A549 (cell line): ENCODE data around the gene PLLP. TPM values are rescaled to one million over a fixed set of nuclear protein-coding genes. Genes with fewer than 3 reads are reported as not detected.
A peak's percentile ranks its signal among the peaks of the same experiment; 100 is the strongest.
"Not testable (repeated sequence)": the region's sequence is repeated elsewhere in the genome, so short reads cannot be mapped to it uniquely, and the experiment has no call there.

ENCODE experiments used
- ATAC-seq, 2 experiments: fragments of 200-7000 bp in 1 of 2; fragments of >200 bp in 1 of 2; cut with Nextera tagmentation in 1 of 2; cut with Tn5 transposase in 1 of 2; 3 replicates each; pipeline versions ENCODE4 v1.8.0 to v1.9.1; 2018 to 2020; ENCODE audit warnings: mild to moderate bottlenecking in 1 of 2, moderate library complexity in 1 of 2
- CTCF ChIA-PET: fragments of 300-600 bp; sonication (Branson Sonifier 250); formaldehyde crosslinking; extraction: SDS; loops from one replicate; lab custom pipeline; 2021; ENCODE audit warnings: antibody characterized with exemption, inconsistent platforms; lab: Yijun Ruan, JAX
- POLR2A ChIA-PET: fragments of 350-600 bp; formaldehyde crosslinking; extraction: SDS; loops from one replicate; lab custom pipeline; 2021; ENCODE audit warnings: antibody characterized with exemption, inconsistent platforms; lab: Yijun Ruan, JAX
- DNase-seq, 2 experiments: peaks; one replicate each; pipeline versions ENCODE4 v3.0.0 to v3.0.0-alpha.2; 2011 to 2016; ENCODE audit warnings: low read depth in 1 of 2, low spot score in 1 of 2
- FAIRE-seq: peaks from 2 replicates; lab custom pipeline; 2011; peaks lifted over from hg19 to GRCh38; lab: Jason Lieb, UNC
- H3K27ac ChIP-seq, 2 experiments: fragments of >200 bp; sonication (Bioruptor Twin); formaldehyde crosslinking; 3 replicates each; pipeline ENCODE4 v1.5.1; 2016 to 2017
- H3K4me1 ChIP-seq: fragments of >200 bp; sonication (Bioruptor Twin); formaldehyde crosslinking; 3 replicates; pipeline ENCODE4 v1.6.1; 2016
- H3K4me2 ChIP-seq: fragments of >200 bp; sonication (Bioruptor Twin); formaldehyde crosslinking; 3 replicates; pipeline ENCODE4 v1.6.1; 2016
- H3K4me3 ChIP-seq: fragments of >200 bp; sonication (Bioruptor Twin); formaldehyde crosslinking; 3 replicates; pipeline ENCODE4 v1.5.1; 2016
- H3K9me3 ChIP-seq: fragments of >200 bp; sonication (Bioruptor Twin); formaldehyde crosslinking; 3 replicates; pipeline ENCODE4 v1.6.1; 2016
- BHLHE40 ChIP-seq: IDR thresholded peaks from 2 replicates; pipeline ENCODE4 v1.6.1; 2012; ENCODE audit warnings: low read depth, low read length, inconsistent platforms
- CBX8 ChIP-seq: fragments of 200-600 bp; sonication (generic); IDR thresholded peaks from 2 replicates; pipeline ENCODE4 v1.6.1; 2016
- CHD4 ChIP-seq: fragments of 200-600 bp; sonication (generic); IDR thresholded peaks from 2 replicates; pipeline ENCODE4 v1.6.1; 2016; ENCODE audit warnings: antibody characterized with exemption, mild to moderate bottlenecking, borderline replicate concordance
- EHMT2 ChIP-seq: fragments of 200-600 bp; sonication (generic); IDR thresholded peaks from 2 replicates; pipeline ENCODE4 v1.6.1; 2016; ENCODE audit warnings: antibody characterized with exemption, low read depth, mild to moderate bottlenecking, moderate library complexity
- GATA3 ChIP-seq: IDR thresholded peaks from 2 replicates; pipeline ENCODE4 v1.6.1; 2012; ENCODE audit warnings: borderline replicate concordance
- JUNB ChIP-seq: fragments of >200 bp; sonication (Bioruptor Twin); formaldehyde crosslinking; IDR thresholded peaks from 2 replicates; pipeline ENCODE4 v1.6.1; 2016
- KDM1A ChIP-seq: fragments of 200-600 bp; sonication (generic); IDR thresholded peaks from 2 replicates; pipeline ENCODE4 v1.6.1; 2016; ENCODE audit warnings: low read depth, mild to moderate bottlenecking
- KDM5A ChIP-seq: fragments of 200-600 bp; sonication (generic); IDR thresholded peaks from 2 replicates; pipeline ENCODE4 v1.6.1; 2016; ENCODE audit warnings: antibody characterized with exemption, mild to moderate bottlenecking
- NFE2L2 ChIP-seq: fragments of 150-350 bp; conservative IDR thresholded peaks from 2 replicates; pipeline ENCODE4 v1.6.1; 2014; ENCODE audit warnings: low read length
- PHF8 ChIP-seq: fragments of 200-600 bp; sonication (generic); IDR thresholded peaks from 2 replicates; pipeline ENCODE4 v1.6.1; 2016; ENCODE audit warnings: low read depth, mild to moderate bottlenecking, antibody characterized with exemption, moderate library complexity, borderline replicate concordance
- POLR2A ChIP-seq: IDR thresholded peaks from 2 replicates; pipeline ENCODE4 v1.6.1; 2012; ENCODE audit warnings: mild to moderate bottlenecking, low read length
- RAD21 ChIP-seq, 2 experiments: fragments of >200 bp in 1 of 2; sonication (Bioruptor Twin) in 1 of 2; formaldehyde crosslinking in 1 of 2; IDR thresholded peaks in 1 of 2; conservative IDR thresholded peaks in 1 of 2; 2 replicates in 1 of 2; 3 replicates in 1 of 2; pipeline ENCODE4 v1.6.1; 2012 to 2018; ENCODE audit warnings: inconsistent platforms in 1 of 2
- RCOR1 ChIP-seq: fragments of 150-350 bp; IDR thresholded peaks from 2 replicates; pipeline ENCODE4 v1.6.1; 2014; ENCODE audit warnings: antibody characterized with exemption, low read length, low read depth
- SMC3 ChIP-seq: fragments of >200 bp; sonication (Bioruptor Twin); formaldehyde crosslinking; IDR thresholded peaks from 3 replicates; pipeline ENCODE4 v1.6.1; 2018; ENCODE audit warnings: inconsistent platforms
- TP53 ChIP-seq: fragments of 250-450 bp; sonication (Bioruptor Pico); IDR thresholded peaks from 2 replicates; pipeline ENCODE4 v1.5.0; 2021; ENCODE audit warnings: mild to moderate bottlenecking, moderate library complexity
- WGBS: methylation state at CpG from one replicate; pipeline ENCODE4 v1.1.6; 2017; ENCODE audit errors: missing lambda C conversion rate; 5-methylcytosine and 5-hydroxymethylcytosine counted together
- polyA plus RNA-seq, 4 experiments: library from polyadenylated mRNA; depleted of rRNA in 3 of 4; stranded (reverse); fragments of >200 nt; fragmentation: RNase III in 1 of 4; extraction: RNeasy Plus Mini Kit Qiagen cat#74134 plus additional on column Dnase treatment in 1 of 4; gene quantifications; 2 replicates in 3 of 4; 3 replicates in 1 of 4; pipeline ENCODE4 v1.2.3, GENCODE V29; 2011 to 2017
- TF ChIP-seq, protein P1 (sequence below): fragments of 200-600 bp; sonication (generic); IDR thresholded peaks from 2 replicates; pipeline ENCODE4 v1.6.1; 2016; ENCODE audit warnings: antibody characterized with exemption, mild to moderate bottlenecking, moderate library complexity
- TF ChIP-seq, protein P2 (sequence below): IDR thresholded peaks from 2 replicates; pipeline ENCODE4 v1.6.1; 2012
- TF ChIP-seq, protein P3 (sequence below): IDR thresholded peaks from 2 replicates; pipeline ENCODE4 v1.6.1; 2012
- TF ChIP-seq, protein P4 (sequence below): fragments of >200 bp; sonication (Bioruptor Twin); formaldehyde crosslinking; IDR thresholded peaks from 3 replicates; pipeline ENCODE4 v1.6.1; 2016

PLLP gene
- polyA plus RNA-seq, 2 of the 4 experiments (the other 2 are of a cell fraction): 1.8 to 3.3 TPM

DNA sequence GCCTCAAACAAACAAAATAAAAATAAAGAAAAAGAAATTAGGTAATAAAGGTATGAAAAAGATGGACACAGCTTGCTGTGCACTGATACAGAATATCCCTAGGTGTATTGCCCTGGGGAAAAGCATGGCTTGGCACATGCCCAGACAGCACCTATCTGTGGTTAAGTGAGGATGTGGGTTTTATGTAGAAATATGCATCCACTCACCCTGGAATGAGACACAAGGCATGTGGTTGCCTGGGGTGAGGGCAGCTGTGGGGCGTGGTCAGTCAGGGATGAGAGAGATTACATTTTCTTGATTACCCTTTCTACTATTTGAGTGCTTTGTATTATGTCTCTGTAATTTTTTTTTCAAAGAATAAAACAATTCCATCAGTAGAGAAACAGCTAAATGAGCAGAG is 6.9 kb downstream of the PLLP start:
- ChIA-PET POLR2A (interaction anchor here (0.5 to 1.3 kb wide), 2 partner anchors 32 kb away, joined by 3 to 4 read pairs; partner anchors contain the start of gene ARL2BP), CTCF (interaction anchor here (1.2 to 2.5 kb wide), 4 partner anchors 15 to 145 kb away, joined by 3 to 13 read pairs (median 5); partner anchors contain the start of gene ARL2BP)
- DNase-seq (peak; percentile 36 to 58), FAIRE-seq (no peak), ATAC-seq (peak; percentile 55 to 58; a peak in 4 of 6 replicates)
- peak overlapping the region in 1 of 2 experiments; percentile 36; a peak in 2 of 6 replicates for H3K27ac ChIP-seq
- H3K4me3 ChIP-seq: no peak overlapping the region
- no peaks in the 10 kb centered on the region for H3K9me3 ChIP-seq
- H3K4me2 ChIP-seq: peak overlapping the region; percentile 41
- peaks cover 28% of the 10 kb centered on the region for H3K4me1 ChIP-seq
- 45% methylated on average over 1 of the region's 1 CpG for WGBS
- TF ChIP-seq TP53 (CRISPR knock-in tag) (no peak), KDM1A (no peak), CHD4 (no peak)

DNA sequence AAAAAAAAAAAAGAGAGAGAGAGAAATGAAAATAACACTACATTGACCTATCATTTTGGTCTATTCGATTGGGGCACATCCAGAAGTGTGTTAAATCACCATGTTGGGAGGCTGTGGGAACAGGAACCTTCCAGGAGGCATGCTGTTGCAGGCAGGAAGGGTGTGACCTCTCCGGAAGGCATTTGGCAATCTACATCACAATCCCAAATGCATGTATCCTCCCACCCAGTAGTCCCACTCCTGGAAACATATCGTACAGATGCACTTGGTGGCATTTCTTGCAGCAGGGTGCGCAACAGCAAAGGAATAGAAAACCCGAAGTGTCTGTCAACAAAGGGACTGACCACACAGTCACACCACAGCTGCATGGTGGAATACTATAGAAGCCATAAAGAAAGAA is 7.9 kb downstream of the PLLP start:
- no peak for ATAC-seq
- 69% methylated on average over 5 of the region's 5 CpGs for WGBS

DNA sequence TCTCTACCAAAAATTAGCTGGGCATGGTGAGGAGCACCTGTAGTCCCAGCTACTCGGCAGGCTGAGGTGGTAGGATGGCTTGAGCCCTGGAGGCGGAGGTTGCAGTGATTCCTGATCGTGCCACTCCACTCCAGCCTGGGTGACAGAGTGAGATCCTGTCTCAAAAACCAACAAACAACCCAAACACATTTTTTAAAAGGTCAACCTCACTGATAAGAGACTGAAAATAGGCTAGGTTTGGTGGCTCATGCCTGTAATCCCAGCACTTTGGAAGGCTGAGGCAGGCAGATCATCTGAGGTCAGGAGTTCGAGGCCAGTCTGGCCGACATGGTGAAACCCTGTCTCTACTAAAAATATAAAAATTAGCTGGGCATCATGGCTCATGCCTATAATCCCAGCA is 8.5 kb downstream of the PLLP start:
- ATAC-seq, H3K4me3 ChIP-seq, H3K4me2 ChIP-seq, H3K9me3 ChIP-seq, POLR2A ChIA-PET, H3K27ac ChIP-seq, DNase-seq, FAIRE-seq: not testable (repeated sequence)
- H3K4me1 ChIP-seq: peaks cover 28% of the 10 kb centered on the region
- CTCF ChIA-PET: interaction anchor here (1.6 kb wide), 1 partner anchor 146 kb away, joined by 3 read pairs; no protein-coding TSS in a partner anchor
- 83% methylated on average over 5 of the region's 5 CpGs for WGBS

More for the DNA sequence above, 7.9 kb downstream of the PLLP start:
- peak overlapping the region; percentile 41; the same call in 1 of the 3 replicates for H3K4me2 ChIP-seq
- H3K4me3 ChIP-seq: no peak overlapping the region
- no peak for FAIRE-seq
- peaks cover 28% of the 10 kb centered on the region for H3K4me1 ChIP-seq
- no peak for TF ChIP-seq RCOR1
- TF ChIP-seq JUNB: no peak
- TF ChIP-seq POLR2A: no peak
- TF ChIP-seq, protein P1, sequence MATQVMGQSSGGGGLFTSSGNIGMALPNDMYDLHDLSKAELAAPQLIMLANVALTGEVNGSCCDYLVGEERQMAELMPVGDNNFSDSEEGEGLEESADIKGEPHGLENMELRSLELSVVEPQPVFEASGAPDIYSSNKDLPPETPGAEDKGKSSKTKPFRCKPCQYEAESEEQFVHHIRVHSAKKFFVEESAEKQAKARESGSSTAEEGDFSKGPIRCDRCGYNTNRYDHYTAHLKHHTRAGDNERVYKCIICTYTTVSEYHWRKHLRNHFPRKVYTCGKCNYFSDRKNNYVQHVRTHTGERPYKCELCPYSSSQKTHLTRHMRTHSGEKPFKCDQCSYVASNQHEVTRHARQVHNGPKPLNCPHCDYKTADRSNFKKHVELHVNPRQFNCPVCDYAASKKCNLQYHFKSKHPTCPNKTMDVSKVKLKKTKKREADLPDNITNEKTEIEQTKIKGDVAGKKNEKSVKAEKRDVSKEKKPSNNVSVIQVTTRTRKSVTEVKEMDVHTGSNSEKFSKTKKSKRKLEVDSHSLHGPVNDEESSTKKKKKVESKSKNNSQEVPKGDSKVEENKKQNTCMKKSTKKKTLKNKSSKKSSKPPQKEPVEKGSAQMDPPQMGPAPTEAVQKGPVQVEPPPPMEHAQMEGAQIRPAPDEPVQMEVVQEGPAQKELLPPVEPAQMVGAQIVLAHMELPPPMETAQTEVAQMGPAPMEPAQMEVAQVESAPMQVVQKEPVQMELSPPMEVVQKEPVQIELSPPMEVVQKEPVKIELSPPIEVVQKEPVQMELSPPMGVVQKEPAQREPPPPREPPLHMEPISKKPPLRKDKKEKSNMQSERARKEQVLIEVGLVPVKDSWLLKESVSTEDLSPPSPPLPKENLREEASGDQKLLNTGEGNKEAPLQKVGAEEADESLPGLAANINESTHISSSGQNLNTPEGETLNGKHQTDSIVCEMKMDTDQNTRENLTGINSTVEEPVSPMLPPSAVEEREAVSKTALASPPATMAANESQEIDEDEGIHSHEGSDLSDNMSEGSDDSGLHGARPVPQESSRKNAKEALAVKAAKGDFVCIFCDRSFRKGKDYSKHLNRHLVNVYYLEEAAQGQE: no peak
- no peak for TF ChIP-seq SMC3
- TF ChIP-seq BHLHE40: no peak
- no peak for TF ChIP-seq TP53 (CRISPR knock-in tag)
- no peak for TF ChIP-seq NFE2L2
- TF ChIP-seq EHMT2: no peak
- TF ChIP-seq KDM5A: no peak
- no peak for TF ChIP-seq PHF8
- TF ChIP-seq CBX8: no peak
- no peak for TF ChIP-seq RAD21 (conservative IDR thresholded peaks at IDR 0.05 in 1 of 2, IDR thresholded peaks at IDR 0.05 in 1 of 2)
- TF ChIP-seq, protein P2, sequence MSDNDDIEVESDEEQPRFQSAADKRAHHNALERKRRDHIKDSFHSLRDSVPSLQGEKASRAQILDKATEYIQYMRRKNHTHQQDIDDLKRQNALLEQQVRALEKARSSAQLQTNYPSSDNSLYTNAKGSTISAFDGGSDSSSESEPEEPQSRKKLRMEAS: no peak
- TF ChIP-seq, protein P3, sequence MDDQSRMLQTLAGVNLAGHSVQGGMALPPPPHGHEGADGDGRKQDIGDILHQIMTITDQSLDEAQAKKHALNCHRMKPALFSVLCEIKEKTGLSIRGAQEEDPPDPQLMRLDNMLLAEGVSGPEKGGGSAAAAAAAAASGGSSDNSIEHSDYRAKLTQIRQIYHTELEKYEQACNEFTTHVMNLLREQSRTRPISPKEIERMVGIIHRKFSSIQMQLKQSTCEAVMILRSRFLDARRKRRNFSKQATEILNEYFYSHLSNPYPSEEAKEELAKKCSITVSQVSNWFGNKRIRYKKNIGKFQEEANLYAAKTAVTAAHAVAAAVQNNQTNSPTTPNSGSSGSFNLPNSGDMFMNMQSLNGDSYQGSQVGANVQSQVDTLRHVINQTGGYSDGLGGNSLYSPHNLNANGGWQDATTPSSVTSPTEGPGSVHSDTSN: no peak
- TF ChIP-seq GATA3: no peak
- TF ChIP-seq, protein P4, sequence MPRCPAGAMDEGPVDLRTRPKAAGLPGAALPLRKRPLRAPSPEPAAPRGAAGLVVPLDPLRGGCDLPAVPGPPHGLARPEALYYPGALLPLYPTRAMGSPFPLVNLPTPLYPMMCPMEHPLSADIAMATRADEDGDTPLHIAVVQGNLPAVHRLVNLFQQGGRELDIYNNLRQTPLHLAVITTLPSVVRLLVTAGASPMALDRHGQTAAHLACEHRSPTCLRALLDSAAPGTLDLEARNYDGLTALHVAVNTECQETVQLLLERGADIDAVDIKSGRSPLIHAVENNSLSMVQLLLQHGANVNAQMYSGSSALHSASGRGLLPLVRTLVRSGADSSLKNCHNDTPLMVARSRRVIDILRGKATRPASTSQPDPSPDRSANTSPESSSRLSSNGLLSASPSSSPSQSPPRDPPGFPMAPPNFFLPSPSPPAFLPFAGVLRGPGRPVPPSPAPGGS: no peak
- TF ChIP-seq, all 56 proteins: peak for 0
- Histone ChIP-seq H3K9me3 (no peaks in the 10 kb centered on the region), H3K27ac (no peak overlapping the region)
- ChIA-PET CTCF (interaction anchor here (1.6 to 2.5 kb wide), 2 partner anchors 23 to 146 kb away, joined by 3 to 13 read pairs; no protein-coding TSS in a partner anchor), POLR2A (no interaction called here)
- DNase-seq: no peak
